Progenitor cell of endocrine pancreas (in vitro differentiated cells): Measurements from ENCODE around the gene SPTBN4. TPM values are rescaled to one million over a fixed set of nuclear protein-coding genes. Genes with fewer than 3 reads are reported as not detected.

ENCODE experiments used
- DNase-seq: peaks from one replicate; pipeline ENCODE4 v3.0.0; 2021; ENCODE audit warnings: low spot score; ENCODE audit not compliant: unreplicated experiment
- H3K27ac Mint-ChIP-seq: 2 replicates; pipeline ENCODE4 v1.8.0; 2021; ENCODE audit warnings: mild to moderate bottlenecking, moderate library complexity, mixed read lengths
- H3K27me3 Mint-ChIP-seq: 2 replicates; pipeline ENCODE4 v1.8.0; 2021; ENCODE audit warnings: mixed read lengths
- H3K36me3 Mint-ChIP-seq: 2 replicates; pipeline ENCODE4 v1.8.0; 2022; ENCODE audit warnings: mixed read lengths; ENCODE audit not compliant: insufficient read depth
- H3K4me1 Mint-ChIP-seq: 2 replicates; pipeline ENCODE4 v1.8.0; 2021; ENCODE audit warnings: low read depth, mixed read lengths
- H3K4me3 Mint-ChIP-seq: 2 replicates; pipeline ENCODE4 v1.8.0; 2021; ENCODE audit warnings: low read depth, mild to moderate bottlenecking, moderate library complexity, mixed read lengths
- H3K9me3 Mint-ChIP-seq: 2 replicates; pipeline ENCODE4 v1.8.0; 2021; ENCODE audit warnings: low read depth, mixed read lengths
- total RNA-seq: library from RNA; stranded (reverse); gene quantifications from 2 replicates; pipeline ENCODE4 v1.2.1, GENCODE V29; 2021
- TF ChIP-seq, protein P1 (sequence below): fragments of 200-600 bp; sonication (generic); IDR thresholded peaks from one replicate; pipeline ENCODE4 v1.5.0; 2021; ENCODE audit warnings: antibody characterized with exemption, mild to moderate bottlenecking; ENCODE audit not compliant: unreplicated experiment

SPTBN4 gene
- total RNA-seq, 1 donor from 2014 or later = 3.1 TPM

DNA sequence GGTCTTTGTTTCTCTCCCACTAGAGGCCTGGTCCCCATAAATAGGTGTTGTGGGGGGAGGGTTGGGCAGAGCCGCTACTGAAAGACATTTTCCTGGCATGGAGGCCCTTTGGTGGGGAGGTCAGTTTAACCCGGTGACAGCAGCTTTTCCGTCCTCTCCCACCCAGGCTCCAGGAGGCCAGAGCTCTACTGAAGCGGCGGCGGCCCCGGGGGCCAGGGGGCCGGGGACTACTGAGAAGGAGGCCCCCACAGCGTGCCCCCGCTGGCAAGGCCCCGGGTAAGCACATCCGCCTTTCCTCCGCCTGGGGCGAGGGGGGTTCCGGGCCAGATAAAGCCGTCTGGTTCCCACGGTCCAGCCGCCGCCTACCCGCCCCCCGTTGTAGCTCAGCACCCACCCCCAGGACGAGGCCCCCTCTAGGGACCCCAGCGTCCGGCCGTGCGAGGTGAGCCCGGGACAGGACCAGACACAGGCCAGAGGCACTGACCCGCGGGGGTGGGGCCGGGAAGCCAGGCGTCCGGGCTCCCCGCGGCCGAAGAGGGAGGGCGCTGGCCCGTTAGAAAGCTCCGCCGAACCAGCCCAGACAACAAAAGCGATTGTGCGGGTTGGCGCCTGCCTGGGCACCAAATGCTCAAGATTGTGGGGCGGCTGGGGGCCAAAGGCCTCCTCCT, 133.2 kb downstream of the SPTBN4 start:
- no peaks in the 10 kb centered on the region for H3K9me3 Mint-ChIP-seq
- DNase-seq = no peak
- peaks cover 11% of the 10 kb centered on the region for H3K4me1 Mint-ChIP-seq
- H3K27me3 Mint-ChIP-seq = peaks cover 69% of the 10 kb centered on the region
- H3K36me3 Mint-ChIP-seq = no peaks in the 10 kb centered on the region
- TF ChIP-seq, protein P1, sequence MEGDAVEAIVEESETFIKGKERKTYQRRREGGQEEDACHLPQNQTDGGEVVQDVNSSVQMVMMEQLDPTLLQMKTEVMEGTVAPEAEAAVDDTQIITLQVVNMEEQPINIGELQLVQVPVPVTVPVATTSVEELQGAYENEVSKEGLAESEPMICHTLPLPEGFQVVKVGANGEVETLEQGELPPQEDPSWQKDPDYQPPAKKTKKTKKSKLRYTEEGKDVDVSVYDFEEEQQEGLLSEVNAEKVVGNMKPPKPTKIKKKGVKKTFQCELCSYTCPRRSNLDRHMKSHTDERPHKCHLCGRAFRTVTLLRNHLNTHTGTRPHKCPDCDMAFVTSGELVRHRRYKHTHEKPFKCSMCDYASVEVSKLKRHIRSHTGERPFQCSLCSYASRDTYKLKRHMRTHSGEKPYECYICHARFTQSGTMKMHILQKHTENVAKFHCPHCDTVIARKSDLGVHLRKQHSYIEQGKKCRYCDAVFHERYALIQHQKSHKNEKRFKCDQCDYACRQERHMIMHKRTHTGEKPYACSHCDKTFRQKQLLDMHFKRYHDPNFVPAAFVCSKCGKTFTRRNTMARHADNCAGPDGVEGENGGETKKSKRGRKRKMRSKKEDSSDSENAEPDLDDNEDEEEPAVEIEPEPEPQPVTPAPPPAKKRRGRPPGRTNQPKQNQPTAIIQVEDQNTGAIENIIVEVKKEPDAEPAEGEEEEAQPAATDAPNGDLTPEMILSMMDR = no peak
- no peak overlapping the region for H3K27ac Mint-ChIP-seq
- no peak overlapping the region for H3K4me3 Mint-ChIP-seq

DNA sequence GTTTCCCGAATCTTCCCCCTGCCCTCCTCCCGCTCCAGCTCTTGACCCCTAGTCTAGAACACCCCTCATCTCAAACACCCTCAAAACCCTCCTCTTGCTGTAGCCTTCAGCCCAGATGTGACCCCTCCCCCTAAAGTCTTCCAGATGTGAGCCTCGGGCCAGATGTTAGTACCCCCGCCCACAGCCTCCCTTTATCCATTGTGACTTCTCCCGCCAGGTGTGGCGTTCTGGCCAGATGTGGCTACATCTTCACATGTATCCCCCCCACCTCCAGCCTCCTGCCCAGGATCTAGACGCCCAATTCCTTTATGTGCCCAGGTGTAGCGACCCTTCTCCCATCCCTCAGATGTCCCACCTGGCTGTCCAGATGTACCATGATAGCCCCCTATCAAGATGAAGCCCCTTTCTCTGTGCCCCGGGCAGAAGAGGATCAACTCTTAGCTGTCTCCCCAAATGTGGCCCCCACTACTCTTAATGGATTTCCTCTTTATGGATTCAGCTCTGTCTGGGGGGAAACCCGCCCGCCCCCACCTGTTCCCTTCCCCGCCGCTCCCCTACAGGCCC, 133.9 kb downstream of the SPTBN4 start:
- Mint-ChIP-seq H3K4me3 (peak overlapping the region; percentile 52), H3K9me3 (no peaks in the 10 kb centered on the region), H3K4me1 (peaks cover 11% of the 10 kb centered on the region), H3K36me3 (no peaks in the 10 kb centered on the region), H3K27ac (no peak overlapping the region), H3K27me3 (peaks cover 71% of the 10 kb centered on the region)
- no peak for DNase-seq
- TF ChIP-seq, protein P1 = peak; percentile 11

DNA sequence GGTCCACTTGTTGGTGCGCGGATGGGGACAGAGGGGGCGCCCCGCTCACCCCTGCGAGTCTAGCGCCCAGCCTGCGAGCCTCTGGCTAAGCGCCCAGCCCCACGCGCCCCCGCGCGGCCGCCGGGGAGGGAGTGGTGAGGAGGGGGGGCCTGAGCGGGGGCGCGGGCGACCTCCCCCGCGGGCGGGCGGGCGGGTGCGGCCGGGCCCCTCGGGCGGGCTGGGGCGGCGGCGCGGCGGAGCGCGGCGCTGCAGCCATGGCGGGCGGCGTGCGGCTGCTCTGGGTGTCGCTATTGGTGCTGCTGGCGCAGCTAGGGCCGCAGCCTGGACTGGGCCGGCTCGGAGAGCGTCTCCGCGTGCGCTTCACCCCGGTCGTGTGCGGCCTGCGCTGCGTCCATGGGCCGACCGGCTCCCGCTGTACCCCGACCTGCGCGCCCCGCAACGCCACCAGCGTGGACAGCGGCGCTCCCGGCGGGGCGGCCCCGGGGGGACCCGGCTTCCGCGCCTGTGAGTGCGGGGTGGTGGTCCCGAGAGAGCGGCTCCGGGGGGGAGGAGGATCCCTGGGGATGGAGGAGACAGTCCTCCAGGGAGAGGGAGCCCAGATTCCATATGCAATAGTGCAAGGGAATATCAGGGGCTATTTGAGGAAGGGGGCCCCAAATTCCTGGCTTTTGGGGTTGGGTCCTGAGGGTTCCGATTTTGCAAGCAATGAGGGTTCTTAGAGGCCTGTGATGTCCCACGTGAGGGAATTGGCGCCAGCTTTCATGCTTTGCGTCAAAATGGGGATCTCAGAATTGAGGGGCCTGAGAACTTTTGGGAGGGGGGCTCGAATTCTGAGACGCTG, 134.6 kb downstream of the SPTBN4 start, which contains the start of gene LTBP4:
Gene LTBP4 (plus strand): TSS at position 236 of the 841 bp plus-strand sequence. CDS start 19 bp downstream, at position 255.
- Mint-ChIP-seq H3K36me3 (no peaks in the 10 kb centered on the region), H3K27ac (no peak within 1 kb of the TSS), H3K4me1 (peaks cover 14% of the 10 kb centered on the region), H3K4me3 (peak within 1 kb of the TSS; percentile 52), H3K9me3 (no peaks in the 10 kb centered on the region), H3K27me3 (peaks cover 74% of the 10 kb centered on the region)
- no peak for DNase-seq
- TF ChIP-seq, protein P1 = no peak

DNA sequence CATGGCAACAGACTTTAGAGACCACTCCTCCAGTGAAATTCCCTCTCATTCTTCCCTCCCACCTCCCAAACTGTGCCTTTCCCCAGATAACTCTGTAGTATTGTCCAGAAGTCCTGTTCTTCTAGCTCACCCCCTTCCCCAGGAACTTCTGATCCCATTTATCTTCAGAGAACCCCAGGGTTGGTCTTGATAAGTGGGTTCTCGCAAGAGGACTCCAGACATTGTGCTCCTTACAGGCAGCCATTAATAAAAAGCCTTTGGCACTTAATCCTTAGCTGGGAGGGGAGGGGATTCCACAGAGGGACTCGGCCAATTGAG, 136.2 kb downstream of the SPTBN4 start:
- TF ChIP-seq, protein P1 = no peak
- Mint-ChIP-seq H3K4me3 (peak overlapping the region; percentile 10), H3K27me3 (peaks cover 78% of the 10 kb centered on the region), H3K36me3 (no peaks in the 10 kb centered on the region), H3K4me1 (peaks cover 12% of the 10 kb centered on the region), H3K27ac (peak overlapping the region; percentile 70), H3K9me3 (no peaks in the 10 kb centered on the region)
- DNase-seq = no peak

DNA sequence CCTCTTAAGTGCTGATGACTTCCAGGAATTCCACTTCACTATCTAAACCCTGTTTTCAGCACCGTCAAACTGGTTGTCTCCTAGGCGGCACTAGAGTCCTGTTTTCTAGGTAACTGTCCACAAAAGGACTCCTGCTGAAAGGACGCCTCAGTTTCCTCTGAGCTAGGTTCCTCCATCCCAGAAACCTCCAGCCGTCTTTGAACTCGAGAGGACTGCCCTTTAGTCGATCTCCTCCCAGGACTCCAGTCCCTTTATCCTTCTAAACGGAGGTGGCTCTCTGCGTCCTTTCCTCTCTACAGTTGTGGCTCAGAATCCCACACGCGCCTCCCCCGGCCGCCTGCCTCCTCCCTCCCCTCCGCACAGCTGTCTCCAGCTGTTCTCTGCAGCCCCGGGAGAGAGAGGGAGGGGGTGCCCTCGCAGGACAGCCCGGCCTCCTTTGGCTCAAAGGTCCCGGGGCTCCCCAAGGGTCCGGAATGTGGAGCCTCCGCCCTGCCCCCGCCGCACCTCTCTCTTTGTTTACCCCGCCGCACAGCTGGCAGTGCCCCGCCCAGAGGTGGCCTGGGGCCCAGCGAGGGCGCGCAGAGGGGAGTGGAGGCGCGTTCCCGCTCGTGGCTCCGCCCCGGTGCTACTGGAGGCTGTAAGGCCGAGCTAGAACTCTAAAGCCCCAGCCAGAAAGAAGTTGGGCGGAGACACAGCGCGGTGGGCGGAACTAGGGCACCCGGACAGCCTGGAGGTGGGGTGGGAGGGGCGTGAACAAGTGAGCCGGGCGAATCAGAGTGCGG, 136.8 kb downstream of the SPTBN4 start:
- Mint-ChIP-seq H3K4me3 (peak overlapping the region; percentile 67), H3K27me3 (peaks cover 80% of the 10 kb centered on the region), H3K36me3 (no peaks in the 10 kb centered on the region), H3K9me3 (no peaks in the 10 kb centered on the region), H3K4me1 (peaks cover 12% of the 10 kb centered on the region), H3K27ac (peak overlapping the region; percentile 70)
- TF ChIP-seq, protein P1 = no peak
- DNase-seq = peak; percentile 89
